ENCODE measurements around the gene LMBRD1. TPM values are rescaled to one million over a fixed set of nuclear protein-coding genes. Genes with fewer than 3 reads are reported as not detected.

The LMBRD1 gene
- total RNA-seq, 1 donor from 2014 or later = 17.6 TPM

- no peak overlapping the region for H3K4me3 ChIP-seq (ENCODE audit: low read depth, low read length)
- no peaks in the 10 kb centered on the region for H3K27me3 ChIP-seq (ENCODE audit: control insufficient read depth, insufficient read depth, low read length)
- H3K36me3 ChIP-seq (ENCODE audit: control insufficient read depth, insufficient read depth, low read length) = no peaks in the 10 kb centered on the region
- FAIRE-seq = no peak
- TF ChIP-seq CTCF (IDR thresholded peaks at IDR 0.05; ENCODE audit: insufficient read depth, low read length, severe bottlenecking) = no peak
- DNase-seq (ENCODE audit: low read depth) = no peak
These were observed 21.8 kb downstream of the LMBRD1 start for GRCh38 chr6:69774740-69775584.

GRCh38 chr6:69771158-69771906 lies 25.5 kb downstream of the LMBRD1 start:
- H3K36me3 ChIP-seq (ENCODE audit: control insufficient read depth, insufficient read depth, low read length) = no peaks in the 10 kb centered on the region
- DNase-seq (ENCODE audit: low read depth) (no peak), FAIRE-seq (no peak)
- no peak for TF ChIP-seq CTCF (IDR thresholded peaks at IDR 0.05; ENCODE audit: insufficient read depth, low read length, severe bottlenecking)
- H3K4me3 ChIP-seq (ENCODE audit: low read depth, low read length) = no peak overlapping the region
- H3K27me3 ChIP-seq (ENCODE audit: control insufficient read depth, insufficient read depth, low read length) = no peaks in the 10 kb centered on the region

- FAIRE-seq (no peak), DNase-seq (ENCODE audit: low read depth) (no peak)
- TF ChIP-seq CTCF (IDR thresholded peaks at IDR 0.05; ENCODE audit: insufficient read depth, low read length, severe bottlenecking) = peak; percentile 8
- Histone ChIP-seq H3K27me3 (ENCODE audit: control insufficient read depth, insufficient read depth, low read length) (no peaks in the 10 kb centered on the region), H3K36me3 (ENCODE audit: control insufficient read depth, insufficient read depth, low read length) (no peaks in the 10 kb centered on the region), H3K4me3 (ENCODE audit: low read depth, low read length) (no peak overlapping the region)
These were observed 28.1 kb downstream of the LMBRD1 start for GRCh38 chr6:69768664-69769063.

- no peaks in the 10 kb centered on the region for H3K36me3 ChIP-seq (ENCODE audit: control insufficient read depth, insufficient read depth, low read length)
- DNase-seq (ENCODE audit: low read depth) (no peak), FAIRE-seq (no peak)
- no peak for TF ChIP-seq CTCF (IDR thresholded peaks at IDR 0.05; ENCODE audit: insufficient read depth, low read length, severe bottlenecking)
- H3K4me3 ChIP-seq (ENCODE audit: low read depth, low read length) = no peak overlapping the region
- no peaks in the 10 kb centered on the region for H3K27me3 ChIP-seq (ENCODE audit: control insufficient read depth, insufficient read depth, low read length)
These were observed 33.0 kb downstream of the LMBRD1 start for GRCh38 chr6:69763763-69764162.

- no peak for FAIRE-seq
- no peak for DNase-seq (ENCODE audit: low read depth)
- Histone ChIP-seq H3K4me3 (ENCODE audit: low read depth, low read length) (no peak overlapping the region), H3K36me3 (ENCODE audit: control insufficient read depth, insufficient read depth, low read length) (no peaks in the 10 kb centered on the region), H3K27me3 (ENCODE audit: control insufficient read depth, insufficient read depth, low read length) (no peaks in the 10 kb centered on the region)
- no peak for TF ChIP-seq CTCF (IDR thresholded peaks at IDR 0.05; ENCODE audit: insufficient read depth, low read length, severe bottlenecking)
These were observed 35.0 kb downstream of the LMBRD1 start for GRCh38 chr6:69761853-69762252.

All from bronchial epithelial cell (primary cell).